T47D (cell line): ENCODE data around the gene NOX5.

Experiments used
- DNase-seq, 2 experiments: peaks; one replicate each; pipeline versions ENCODE4 v3.0.0 to v3.0.0-alpha.2; 2011 to 2012; ENCODE audit warnings: low read depth in 1 of 2, low spot score in 1 of 2
- JUND ChIP-seq: IDR thresholded peaks from 2 replicates; pipeline ENCODE4 v1.6.1; 2012; ENCODE audit warnings: low read depth
- in situ Hi-C: cut with HindIII; loops from 2 replicates; pipeline ENCODE4 v1.10.0; 2016; ENCODE audit warnings: low sequenced_read_pairs, low pct_unique_long_range_greater_than_20kb

Gene NOX5

GRCh38 chr15:69074843-69075224 is 60.3 kb downstream of the NOX5 start:
- DNase-seq = peak; percentile 44 to 70
- no peak for TF ChIP-seq JUND
- in situ Hi-C loops = no loop called here

GRCh38 chr15:69075440-69075839 is 60.9 kb downstream of the NOX5 start:
- in situ Hi-C loops = no loop called here
- DNase-seq = no peak
- TF ChIP-seq JUND = no peak

- in situ Hi-C loops = no loop called here
- no peak for DNase-seq
- no peak for TF ChIP-seq JUND
These were observed 62.3 kb downstream of the NOX5 start for GRCh38 chr15:69076756-69077155.

GRCh38 chr15:69078638-69079037 is 64.1 kb downstream of the NOX5 start:
- no peak for DNase-seq
- no peak for TF ChIP-seq JUND
- in situ Hi-C loops = no loop called here

- peak; percentile 29 to 77 for DNase-seq
- TF ChIP-seq JUND = no peak
- in situ Hi-C loops = no loop called here
These were observed 66.1 kb downstream of the NOX5 start for GRCh38 chr15:69080295-69081248.

GRCh38 chr15:69081310-69082004 is 67.0 kb downstream of the NOX5 start:
- TF ChIP-seq JUND = no peak
- peak in 1 of 2 experiments; percentile 48 for DNase-seq
- in situ Hi-C loops = no loop called here

GRCh38 chr15:69082021-69082502 is 67.6 kb downstream of the NOX5 start:
- no peak for TF ChIP-seq JUND
- peak in 1 of 2 experiments; percentile 32 for DNase-seq
- in situ Hi-C loops = no loop called here

GRCh38 chr15:69082554-69082953 is 68.1 kb downstream of the NOX5 start:
- in situ Hi-C loops = no loop called here
- no peak for DNase-seq

GRCh38 chr15:69084404-69085030 is 70.0 kb downstream of the NOX5 start:
- DNase-seq = no peak
- in situ Hi-C loops = no loop called here
- TF ChIP-seq JUND = no peak

More at GRCh38 chr15:69082554-69082953, 68.1 kb downstream of the NOX5 start:
- TF ChIP-seq JUND = no peak

GRCh38 chr15:69085325-69086081 is 71.0 kb downstream of the NOX5 start:
- TF ChIP-seq JUND = no peak
- no peak for DNase-seq
- in situ Hi-C loops = no loop called here

- in situ Hi-C loops = no loop called here
- DNase-seq = no peak
- no peak for TF ChIP-seq JUND
These were observed 72.1 kb downstream of the NOX5 start for GRCh38 chr15:69086427-69087204.
